KMS-11 (cell line): ENCODE data around the gene SLC25A33.

Experiments
- H2AFZ ChIP-seq: fragments of 200-600 bp; sonication (generic); 2 replicates; pipeline ENCODE4 v1.6.1; 2016; ENCODE audit warnings: antibody characterized with exemption, mixed run types, low read depth
- H3K27ac ChIP-seq: fragments of 200-600 bp; sonication (generic); 2 replicates; pipeline ENCODE4 v1.6.1; 2016; ENCODE audit warnings: mild to moderate bottlenecking, mixed run types
- H3K27me3 ChIP-seq: fragments of 200-600 bp; sonication (generic); 2 replicates; pipeline ENCODE4 v1.6.1; 2017; ENCODE audit warnings: mild to moderate bottlenecking, low read depth, mixed run types, moderate library complexity; ENCODE audit not compliant: insufficient read depth
- H3K36me3 ChIP-seq: fragments of 200-600 bp; sonication (generic); 2 replicates; pipeline ENCODE4 v1.6.1; 2017; ENCODE audit warnings: mild to moderate bottlenecking, mixed run types; ENCODE audit not compliant: insufficient read depth
- H3K4me1 ChIP-seq: fragments of 200-600 bp; sonication (generic); 2 replicates; pipeline ENCODE4 v1.6.1; 2016; ENCODE audit warnings: mild to moderate bottlenecking, low read depth, mixed run types; ENCODE audit not compliant: poor library complexity, severe bottlenecking
- H3K4me2 ChIP-seq: fragments of 200-600 bp; sonication (generic); 2 replicates; pipeline ENCODE4 v1.7.0; 2016; ENCODE audit warnings: mild to moderate bottlenecking, mixed run types
- H3K4me3 ChIP-seq: fragments of 200-600 bp; sonication (generic); IDR thresholded peaks from 2 replicates; pipeline ENCODE4 v1.6.1; 2017; ENCODE audit warnings: low read depth, low read length, mixed read lengths; ENCODE audit not compliant: insufficient read depth
- H3K79me2 ChIP-seq: fragments of 200-600 bp; sonication (generic); 2 replicates; pipeline ENCODE4 v1.6.1; 2016; ENCODE audit warnings: low read depth, mixed run types; ENCODE audit not compliant: insufficient read depth
- H3K9ac ChIP-seq: fragments of 200-600 bp; sonication (generic); 2 replicates; pipeline ENCODE4 v1.6.1; 2016; ENCODE audit warnings: mild to moderate bottlenecking, mixed run types
- H4K20me1 ChIP-seq: fragments of 200-600 bp; sonication (generic); 2 replicates; pipeline ENCODE4 v1.6.1; 2016; ENCODE audit warnings: mild to moderate bottlenecking, mixed run types; ENCODE audit not compliant: insufficient read depth
- TF ChIP-seq, protein P1 (sequence below): fragments of 200-600 bp; sonication (generic); conservative IDR thresholded peaks from 2 replicates; pipeline ENCODE4 v1.6.1; 2017; ENCODE audit warnings: low read depth, mild to moderate bottlenecking, antibody characterized with exemption, low read length, moderate library complexity, mixed read lengths

The SLC25A33 gene

DNA sequence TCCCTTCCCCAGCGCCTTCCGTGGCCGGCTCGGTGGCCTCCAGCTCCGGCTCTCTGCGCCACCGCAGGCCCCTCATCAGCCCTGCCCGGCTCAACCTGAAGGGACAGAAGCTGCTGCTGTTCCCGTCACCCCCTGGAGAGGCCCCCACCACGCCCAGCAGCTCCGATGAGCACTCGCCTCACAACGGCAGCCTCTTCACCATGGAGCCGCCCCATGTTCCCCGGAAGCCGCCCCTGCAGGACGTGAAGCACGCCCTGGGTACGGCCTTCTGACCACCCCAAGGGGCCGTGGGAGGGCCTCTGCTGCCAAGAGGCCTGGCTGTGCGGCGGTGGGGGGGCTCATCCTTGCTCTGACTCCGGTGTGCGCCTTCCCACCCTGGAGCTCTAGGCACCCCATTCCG is 71.3 kb downstream of the SLC25A33 start:
- no peak overlapping the region for H3K4me3 ChIP-seq
- H3K27ac ChIP-seq, result no peak overlapping the region
- no peaks in the 10 kb centered on the region; the same call in 1 of the 2 replicates for H3K36me3 ChIP-seq
- H2AFZ ChIP-seq, result no peak overlapping the region
- TF ChIP-seq, protein P1, sequence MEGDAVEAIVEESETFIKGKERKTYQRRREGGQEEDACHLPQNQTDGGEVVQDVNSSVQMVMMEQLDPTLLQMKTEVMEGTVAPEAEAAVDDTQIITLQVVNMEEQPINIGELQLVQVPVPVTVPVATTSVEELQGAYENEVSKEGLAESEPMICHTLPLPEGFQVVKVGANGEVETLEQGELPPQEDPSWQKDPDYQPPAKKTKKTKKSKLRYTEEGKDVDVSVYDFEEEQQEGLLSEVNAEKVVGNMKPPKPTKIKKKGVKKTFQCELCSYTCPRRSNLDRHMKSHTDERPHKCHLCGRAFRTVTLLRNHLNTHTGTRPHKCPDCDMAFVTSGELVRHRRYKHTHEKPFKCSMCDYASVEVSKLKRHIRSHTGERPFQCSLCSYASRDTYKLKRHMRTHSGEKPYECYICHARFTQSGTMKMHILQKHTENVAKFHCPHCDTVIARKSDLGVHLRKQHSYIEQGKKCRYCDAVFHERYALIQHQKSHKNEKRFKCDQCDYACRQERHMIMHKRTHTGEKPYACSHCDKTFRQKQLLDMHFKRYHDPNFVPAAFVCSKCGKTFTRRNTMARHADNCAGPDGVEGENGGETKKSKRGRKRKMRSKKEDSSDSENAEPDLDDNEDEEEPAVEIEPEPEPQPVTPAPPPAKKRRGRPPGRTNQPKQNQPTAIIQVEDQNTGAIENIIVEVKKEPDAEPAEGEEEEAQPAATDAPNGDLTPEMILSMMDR, result no peak
- H3K4me2 ChIP-seq, result no peak overlapping the region
- no peaks in the 10 kb centered on the region for H3K79me2 ChIP-seq
- no peaks in the 10 kb centered on the region for H3K27me3 ChIP-seq
- H3K9ac ChIP-seq, result no peak overlapping the region
- no peaks in the 10 kb centered on the region for H4K20me1 ChIP-seq
- no peaks in the 10 kb centered on the region for H3K4me1 ChIP-seq

DNA sequence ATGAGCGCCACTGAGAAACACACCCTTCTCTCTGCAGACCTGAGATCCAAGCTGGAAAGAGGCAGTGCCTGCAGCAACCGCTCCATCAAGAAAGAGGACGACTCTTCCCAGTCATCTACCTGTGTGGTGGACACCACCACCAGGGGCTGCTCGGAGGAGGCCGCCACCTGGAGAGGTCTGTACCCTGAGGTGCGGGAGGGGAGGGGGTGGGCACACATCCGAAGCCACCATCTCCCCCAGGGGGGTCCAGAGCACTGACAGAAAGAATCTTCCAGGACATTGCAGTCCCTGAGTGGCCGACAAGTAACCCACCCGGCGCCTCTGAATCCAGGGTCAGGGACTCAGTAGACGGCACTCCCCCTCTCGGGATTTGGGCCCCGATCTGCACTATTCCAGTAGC is 72.5 kb downstream of the SLC25A33 start:
- no peaks in the 10 kb centered on the region; the same call in 1 of the 2 replicates for H3K36me3 ChIP-seq
- no peak overlapping the region for H3K4me3 ChIP-seq
- H3K79me2 ChIP-seq, result no peaks in the 10 kb centered on the region
- H3K27me3 ChIP-seq, result no peaks in the 10 kb centered on the region
- TF ChIP-seq, protein P1, result no peak
- no peaks in the 10 kb centered on the region for H4K20me1 ChIP-seq
- H3K27ac ChIP-seq, result no peak overlapping the region
- H2AFZ ChIP-seq, result no peak overlapping the region
- no peaks in the 10 kb centered on the region for H3K4me1 ChIP-seq
- H3K9ac ChIP-seq, result no peak overlapping the region
- H3K4me2 ChIP-seq, result no peak overlapping the region

DNA sequence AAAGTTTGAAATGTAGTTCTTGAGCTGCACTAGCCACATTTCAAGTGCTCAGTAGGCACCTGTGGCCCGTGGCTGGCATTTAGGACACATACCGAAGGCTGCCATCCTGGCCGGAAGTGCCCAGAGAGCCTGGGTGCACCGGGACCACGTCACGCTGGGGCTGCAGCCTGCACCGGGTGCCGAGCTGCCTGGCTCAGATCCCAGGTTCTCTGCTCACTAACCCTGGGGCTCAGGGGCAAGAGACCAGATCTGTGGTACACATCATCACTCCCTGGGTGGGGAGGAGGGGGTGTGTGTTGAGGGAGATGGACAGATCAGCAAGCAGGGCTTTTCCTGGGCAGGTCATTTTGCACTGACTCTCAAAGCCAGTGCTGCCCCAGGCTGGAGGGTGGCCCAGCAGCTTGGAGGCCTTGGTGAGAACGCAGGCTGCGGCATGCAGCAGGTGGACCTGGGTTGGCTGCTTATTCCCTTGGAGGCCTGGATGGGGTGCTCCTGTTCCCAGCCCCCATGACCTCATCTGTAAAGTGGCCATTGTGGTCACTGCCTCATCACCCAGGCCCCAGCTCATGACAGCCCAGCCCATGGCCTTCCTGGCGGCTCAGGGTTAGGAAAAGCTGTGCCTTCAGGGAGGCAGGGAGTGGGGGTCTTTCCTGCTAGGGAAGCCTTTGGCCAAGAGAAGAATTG is 73.0 kb downstream of the SLC25A33 start:
- no peak overlapping the region for H3K4me2 ChIP-seq
- H3K4me3 ChIP-seq, result no peak overlapping the region
- H3K4me1 ChIP-seq, result no peaks in the 10 kb centered on the region
- no peak overlapping the region for H3K27ac ChIP-seq
- no peaks in the 10 kb centered on the region for H4K20me1 ChIP-seq
- TF ChIP-seq, protein P1, result no peak
- no peak overlapping the region for H2AFZ ChIP-seq
- no peak overlapping the region for H3K9ac ChIP-seq
- H3K27me3 ChIP-seq, result no peaks in the 10 kb centered on the region
- no peaks in the 10 kb centered on the region; the same call in 1 of the 2 replicates for H3K36me3 ChIP-seq
- H3K79me2 ChIP-seq, result no peaks in the 10 kb centered on the region

DNA sequence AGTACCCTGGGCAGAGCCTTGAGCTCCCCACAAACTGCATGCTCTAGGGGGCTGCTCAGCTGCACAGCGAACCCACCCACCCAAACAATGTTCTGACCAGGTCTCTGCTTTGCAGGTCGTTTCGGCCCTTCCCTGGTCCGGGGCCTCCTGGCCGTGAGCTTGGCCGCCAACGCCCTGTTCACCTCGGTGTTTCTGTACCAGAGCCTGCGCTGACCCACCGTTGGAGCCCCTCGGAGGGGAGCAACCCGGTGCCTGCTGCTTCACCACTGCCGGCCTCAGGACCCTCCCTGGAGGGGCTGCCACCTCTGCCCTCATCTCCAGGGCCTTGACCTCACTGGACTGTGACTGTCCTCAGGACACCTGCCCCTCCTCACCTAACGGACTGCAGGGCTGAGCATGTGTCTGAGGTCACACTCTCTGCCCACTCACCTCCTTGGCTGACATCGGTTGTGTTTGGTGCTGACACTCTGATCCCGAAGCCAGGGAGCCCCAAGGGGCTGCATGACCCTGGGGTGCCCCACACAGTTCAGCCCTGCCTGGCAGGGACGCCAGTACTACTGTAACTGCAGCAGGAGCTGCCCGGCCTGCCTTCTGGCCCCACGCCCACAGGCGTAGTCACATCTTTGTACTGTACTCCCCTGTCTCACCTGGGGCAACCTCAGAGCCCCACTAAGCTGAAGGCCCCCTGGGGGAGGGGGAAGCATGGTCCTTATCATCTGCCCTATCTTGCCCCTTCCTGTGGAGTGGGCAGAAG is 73.8 kb downstream of the SLC25A33 start:
- Histone ChIP-seq H3K36me3 (no peaks in the 10 kb centered on the region; the same call in 1 of the 2 replicates), H4K20me1 (no peaks in the 10 kb centered on the region), H3K27ac (no peak overlapping the region), H3K4me3 (no peak overlapping the region), H3K27me3 (no peaks in the 10 kb centered on the region), H3K79me2 (no peaks in the 10 kb centered on the region), H3K9ac (no peak overlapping the region), H3K4me2 (no peak overlapping the region), H3K4me1 (no peaks in the 10 kb centered on the region), H2AFZ (no peak overlapping the region)
- TF ChIP-seq, protein P1, result no peak
